ENCODE results near the gene MSH3.
A peak's percentile ranks its signal among the peaks of the same experiment; 100 is the strongest.

The MSH3 gene

DNA sequence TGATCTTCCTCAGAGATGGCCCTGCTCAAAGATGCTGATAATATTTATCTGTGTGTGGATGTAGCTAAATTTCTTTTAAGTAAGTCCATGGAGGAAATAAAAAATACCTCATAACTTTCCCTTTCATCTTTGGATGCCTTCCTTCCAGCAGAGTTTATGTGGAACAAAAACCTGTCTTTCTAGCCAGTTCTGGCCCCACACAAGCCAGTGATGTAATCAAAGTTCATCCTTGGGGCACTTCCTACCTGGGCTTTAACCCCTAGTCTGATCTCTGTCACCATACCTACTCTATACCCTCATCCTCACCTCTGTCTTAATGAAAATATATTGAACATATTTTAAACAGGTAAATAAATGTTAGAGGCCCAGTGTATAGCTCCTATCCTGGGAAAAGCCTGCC, 265.9 kb downstream of the MSH3 start:
- TF ChIP-seq ZBTB7A (IDR thresholded peaks at IDR 0.05; ENCODE audit: low read depth) = no peak
- no peak for TF ChIP-seq EP300 (IDR thresholded peaks at IDR 0.05; ENCODE audit: borderline replicate concordance)
- no peak for TF ChIP-seq RAD21 (IDR thresholded peaks at IDR 0.05; ENCODE audit: low read depth)
- no peak for TF ChIP-seq NFIC (IDR thresholded peaks at IDR 0.05)
- TF ChIP-seq REST (IDR thresholded peaks at IDR 0.05; ENCODE audit: low read depth) = no peak
- no peak for TF ChIP-seq TCF12 (IDR thresholded peaks at IDR 0.05; ENCODE audit: low read depth)
- no peak for TF ChIP-seq CEBPB (IDR thresholded peaks at IDR 0.05)
- TF ChIP-seq, protein P1, sequence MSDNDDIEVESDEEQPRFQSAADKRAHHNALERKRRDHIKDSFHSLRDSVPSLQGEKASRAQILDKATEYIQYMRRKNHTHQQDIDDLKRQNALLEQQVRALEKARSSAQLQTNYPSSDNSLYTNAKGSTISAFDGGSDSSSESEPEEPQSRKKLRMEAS (IDR thresholded peaks at IDR 0.05) = no peak
- no peak for TF ChIP-seq EGR1 (IDR thresholded peaks at IDR 0.05)

DNA sequence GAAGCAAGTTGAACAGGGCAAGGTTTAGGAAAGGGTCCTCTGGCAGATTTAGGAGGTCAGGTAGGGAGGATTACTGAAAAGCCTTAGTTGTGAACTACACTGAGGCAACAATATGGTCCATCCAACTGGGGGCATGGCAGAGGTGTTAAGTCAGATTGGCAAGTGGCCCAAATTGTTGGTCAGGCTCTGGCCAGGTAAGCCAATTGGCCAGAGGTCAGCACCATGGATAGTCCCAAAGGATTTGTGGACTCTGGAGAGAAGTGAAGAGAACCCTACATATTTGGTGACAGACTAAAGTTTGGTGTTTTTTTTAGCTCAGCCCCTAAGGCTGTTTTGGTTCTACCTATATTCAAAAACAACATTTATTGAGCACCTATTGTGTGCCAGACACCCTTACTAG, 266.6 kb downstream of the MSH3 start:
- TF ChIP-seq REST (IDR thresholded peaks at IDR 0.05; ENCODE audit: low read depth) (peak; percentile 89), CREB1 (IDR thresholded peaks at IDR 0.05; ENCODE audit: low read depth) (no peak), NFIC (IDR thresholded peaks at IDR 0.05) (peak; percentile 72)
- TF ChIP-seq, protein P1 (IDR thresholded peaks at IDR 0.05) = no peak

DNA sequence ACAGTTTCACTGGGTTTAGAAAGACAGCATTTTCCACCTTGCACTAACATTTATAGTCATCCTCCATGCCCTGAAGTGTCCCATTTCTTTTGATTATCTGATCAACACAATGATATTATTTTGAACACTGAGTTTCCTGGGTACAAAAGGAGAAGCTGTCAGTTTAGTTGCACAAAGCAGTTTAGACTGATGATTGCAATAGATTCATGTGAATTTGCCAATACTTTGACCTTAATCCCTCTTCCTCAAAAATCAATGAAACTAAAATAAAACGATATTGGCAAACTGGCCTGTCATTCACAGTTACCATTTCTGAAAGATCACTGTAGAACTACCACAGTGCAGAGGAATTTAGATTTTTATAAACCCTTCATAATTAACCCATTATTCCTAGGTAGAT, 271.5 kb downstream of the MSH3 start:
- TF ChIP-seq YY1 (IDR thresholded peaks at IDR 0.05; ENCODE audit: low read depth) (no peak), NFIC (IDR thresholded peaks at IDR 0.05) (no peak), FOXM1 (IDR thresholded peaks at IDR 0.05; ENCODE audit: borderline replicate concordance, low read depth) (no peak), EP300 (IDR thresholded peaks at IDR 0.05; ENCODE audit: borderline replicate concordance) (no peak), CREB1 (IDR thresholded peaks at IDR 0.05; ENCODE audit: low read depth) (no peak), TEAD4 (IDR thresholded peaks at IDR 0.05) (no peak), ZBTB7A (IDR thresholded peaks at IDR 0.05; ENCODE audit: low read depth) (no peak), REST (IDR thresholded peaks at IDR 0.05; ENCODE audit: low read depth) (no peak), EGR1 (IDR thresholded peaks at IDR 0.05) (no peak), TAF1 (IDR thresholded peaks at IDR 0.05; ENCODE audit: low read depth) (no peak), TCF12 (IDR thresholded peaks at IDR 0.05; ENCODE audit: low read depth) (no peak), RAD21 (IDR thresholded peaks at IDR 0.05; ENCODE audit: low read depth) (no peak), CEBPB (IDR thresholded peaks at IDR 0.05) (no peak)
- TF ChIP-seq, protein P1 (IDR thresholded peaks at IDR 0.05) = no peak
- TF ChIP-seq, protein P2, sequence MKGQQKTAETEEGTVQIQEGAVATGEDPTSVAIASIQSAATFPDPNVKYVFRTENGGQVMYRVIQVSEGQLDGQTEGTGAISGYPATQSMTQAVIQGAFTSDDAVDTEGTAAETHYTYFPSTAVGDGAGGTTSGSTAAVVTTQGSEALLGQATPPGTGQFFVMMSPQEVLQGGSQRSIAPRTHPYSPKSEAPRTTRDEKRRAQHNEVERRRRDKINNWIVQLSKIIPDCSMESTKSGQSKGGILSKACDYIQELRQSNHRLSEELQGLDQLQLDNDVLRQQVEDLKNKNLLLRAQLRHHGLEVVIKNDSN (IDR thresholded peaks at IDR 0.05) = no peak
